HG02759 (cell line): Measurements from ENCODE around the gene TANC1.

Source experiments
- ATAC-seq: cut with Tn5 transposase; IDR thresholded peaks from one replicate; pipeline ENCODE4 v1.9.1; 2021; ENCODE audit warnings: mild to moderate bottlenecking, moderate library complexity; ENCODE audit not compliant: unreplicated experiment

Gene TANC1

DNA sequence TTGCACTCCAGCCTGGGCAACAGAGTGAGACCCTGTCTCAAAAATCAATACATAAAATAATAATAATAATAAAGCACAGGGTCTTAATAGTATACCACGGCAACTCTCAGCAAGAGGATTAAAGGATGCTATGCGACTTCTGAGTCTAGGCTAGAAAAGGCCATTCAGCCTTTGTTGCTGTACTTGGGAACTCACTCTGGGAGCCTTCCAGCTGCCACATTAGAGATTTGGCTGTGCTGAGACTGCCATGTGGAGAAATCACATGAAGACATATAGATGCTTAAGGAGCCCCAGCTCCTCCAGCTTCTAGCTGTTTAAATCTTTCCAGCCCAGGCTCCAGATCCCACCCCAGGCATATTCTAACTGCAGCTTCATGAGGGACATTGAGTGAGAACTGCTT, 8.2 kb upstream of the TANC1 start:
- no peak for ATAC-seq

DNA sequence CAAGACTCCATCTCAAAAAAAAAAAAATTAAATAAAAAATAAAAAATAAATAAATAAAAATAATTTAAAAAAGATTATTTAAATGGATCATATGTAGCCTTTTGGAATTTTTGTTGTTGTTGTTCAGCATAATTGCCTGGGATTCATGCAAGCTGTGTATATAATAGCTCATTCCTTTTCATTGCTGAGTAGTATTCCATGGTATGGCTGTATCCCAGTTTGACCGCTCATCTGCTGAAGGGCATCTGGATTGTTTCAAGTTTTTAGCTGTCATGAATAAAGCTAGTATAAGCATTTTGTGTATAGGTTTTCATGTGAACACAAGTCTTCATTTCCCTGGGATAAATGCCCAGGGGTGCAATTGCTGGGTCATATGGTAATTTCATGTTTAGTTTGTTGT, 6.4 kb upstream of the TANC1 start:
- no peak for ATAC-seq

DNA sequence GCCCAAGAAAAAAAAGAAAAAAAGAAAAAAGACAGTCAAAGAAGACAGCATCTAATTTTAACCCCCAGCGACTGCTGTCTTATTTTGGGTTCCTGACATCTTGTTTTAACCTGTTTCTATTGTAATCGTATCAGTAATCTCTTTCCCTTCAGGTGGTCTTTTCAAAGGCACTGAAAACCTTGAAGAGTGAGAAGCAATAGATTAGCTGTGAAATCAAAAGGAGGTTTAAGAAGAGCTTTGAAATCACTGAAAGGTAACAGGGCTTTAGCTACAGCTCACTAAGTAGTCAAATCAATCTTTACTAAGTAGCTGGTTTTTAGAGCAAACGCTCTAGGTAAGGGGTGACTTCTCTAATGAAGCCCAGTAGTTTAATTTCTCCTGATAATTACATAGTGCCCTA, 5.4 kb upstream of the TANC1 start:
- ATAC-seq: no peak

DNA sequence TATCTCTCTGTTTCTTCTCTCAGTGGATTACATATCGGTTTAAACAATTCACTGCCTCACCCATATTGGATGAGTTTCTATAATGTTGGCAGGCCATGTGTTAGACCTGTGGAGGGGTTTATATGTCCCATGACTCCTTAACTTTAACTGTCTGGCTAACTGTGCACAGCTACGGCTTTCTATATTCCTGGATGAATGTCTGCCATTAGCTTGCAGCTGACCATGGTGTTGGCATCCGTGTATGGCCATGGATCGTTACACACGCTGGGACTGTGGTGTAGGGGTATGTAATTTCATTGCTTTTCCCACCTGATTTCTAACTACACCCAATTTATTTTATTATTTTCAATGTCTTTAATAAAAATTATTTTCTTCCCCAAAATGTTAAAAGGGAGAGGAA, 3.3 kb upstream of the TANC1 start:
- no peak for ATAC-seq

DNA sequence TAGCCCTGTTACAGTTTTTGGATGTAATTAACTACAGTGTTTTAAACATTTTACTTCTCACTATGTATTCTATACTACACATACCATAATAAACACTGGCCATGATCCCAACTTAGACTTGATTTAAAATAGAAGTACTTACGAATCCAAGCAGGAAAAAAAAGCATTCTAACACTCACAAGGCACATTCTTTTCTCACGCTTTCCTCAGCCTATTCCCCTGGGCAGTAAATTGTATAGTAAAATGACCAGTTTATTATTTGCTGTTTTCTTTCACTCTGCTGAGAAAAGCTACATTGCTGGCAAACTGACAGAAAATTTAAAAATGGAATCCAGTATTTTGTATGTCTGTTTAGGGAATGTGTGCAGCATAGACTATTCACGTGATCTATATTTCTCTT, 2.8 kb upstream of the TANC1 start:
- ATAC-seq: no peak

DNA sequence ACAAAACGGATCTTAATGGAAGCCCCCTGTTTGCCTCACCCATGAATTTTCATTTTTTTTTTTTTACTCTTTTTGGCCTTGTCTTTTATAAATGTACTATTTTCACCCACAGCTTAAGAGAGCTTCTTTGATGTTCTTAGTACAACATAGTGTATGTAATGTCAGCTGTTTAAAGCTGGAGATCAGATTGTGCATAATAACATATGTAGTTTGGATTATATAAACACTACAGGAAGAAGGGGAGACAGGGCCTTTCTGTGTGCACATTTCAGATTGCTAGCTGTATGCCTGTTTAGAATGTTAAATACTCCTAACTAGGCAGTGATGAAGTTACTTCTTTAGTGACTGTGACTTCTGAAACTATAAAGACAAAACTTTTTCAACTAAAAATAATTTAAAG, 2.1 kb upstream of the TANC1 start:
- ATAC-seq: no peak

DNA sequence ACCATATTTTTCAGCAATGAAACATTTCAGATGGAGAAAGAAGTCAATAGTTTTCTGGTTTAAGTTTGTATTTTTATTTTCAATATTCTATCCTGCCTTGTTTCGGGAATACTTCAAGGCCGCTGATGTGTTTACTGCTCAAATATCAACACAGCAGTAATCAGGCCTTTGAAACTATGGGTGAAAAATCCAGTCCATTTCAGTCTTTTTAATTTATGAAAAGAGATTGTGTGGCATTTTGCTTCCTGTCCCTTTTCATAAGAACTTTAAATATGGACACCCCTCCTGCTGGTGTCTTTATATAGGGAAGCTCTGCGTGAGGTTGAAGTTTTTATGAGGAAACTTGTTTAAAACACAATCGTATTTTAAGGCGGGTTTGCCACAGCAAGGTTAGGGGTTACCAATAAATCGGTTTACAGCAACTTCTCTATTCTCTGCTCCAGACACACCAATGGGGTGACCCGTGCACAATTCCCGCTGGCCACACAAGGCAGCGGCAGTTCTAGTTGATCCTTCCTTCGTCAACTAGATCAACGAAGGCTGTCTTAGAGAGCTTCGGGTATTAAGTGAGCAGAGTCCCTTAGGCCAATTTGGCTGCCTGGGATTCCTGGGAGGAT, 1.2 kb upstream of the TANC1 start:
- ATAC-seq: no peak

DNA sequence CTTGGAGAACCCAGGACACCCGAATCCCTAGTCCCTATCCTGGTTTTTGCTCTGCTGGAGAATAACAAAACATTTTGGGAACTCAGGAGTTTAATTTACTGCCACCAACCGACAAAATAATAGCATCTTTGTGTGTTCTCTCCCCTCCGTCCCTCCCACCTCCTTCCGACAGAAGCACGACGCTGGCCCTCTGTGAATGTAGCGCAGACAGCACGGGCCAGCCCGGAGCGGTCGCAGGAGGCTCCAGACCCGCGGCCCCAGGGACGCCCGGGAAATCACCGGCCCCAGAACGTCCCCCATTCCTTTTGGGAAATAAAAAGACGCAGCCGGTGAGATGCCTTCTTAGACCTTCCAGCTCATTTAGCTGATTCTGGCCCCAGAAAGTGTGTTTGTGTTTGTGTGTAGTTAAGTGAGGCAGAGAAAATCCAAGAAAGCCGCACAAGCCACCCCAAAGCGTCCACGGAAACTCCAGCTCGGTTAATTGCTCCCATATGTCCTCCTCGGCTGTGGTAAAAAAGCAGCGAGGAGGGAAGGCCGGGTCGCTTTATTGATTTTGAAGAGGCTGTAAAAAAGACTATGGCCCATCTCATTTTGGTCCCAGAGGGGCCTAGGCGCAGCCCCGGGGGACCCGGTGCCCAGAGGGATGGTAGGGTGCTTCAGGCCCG, 577 bp upstream of the TANC1 start:
- no peak for ATAC-seq

DNA sequence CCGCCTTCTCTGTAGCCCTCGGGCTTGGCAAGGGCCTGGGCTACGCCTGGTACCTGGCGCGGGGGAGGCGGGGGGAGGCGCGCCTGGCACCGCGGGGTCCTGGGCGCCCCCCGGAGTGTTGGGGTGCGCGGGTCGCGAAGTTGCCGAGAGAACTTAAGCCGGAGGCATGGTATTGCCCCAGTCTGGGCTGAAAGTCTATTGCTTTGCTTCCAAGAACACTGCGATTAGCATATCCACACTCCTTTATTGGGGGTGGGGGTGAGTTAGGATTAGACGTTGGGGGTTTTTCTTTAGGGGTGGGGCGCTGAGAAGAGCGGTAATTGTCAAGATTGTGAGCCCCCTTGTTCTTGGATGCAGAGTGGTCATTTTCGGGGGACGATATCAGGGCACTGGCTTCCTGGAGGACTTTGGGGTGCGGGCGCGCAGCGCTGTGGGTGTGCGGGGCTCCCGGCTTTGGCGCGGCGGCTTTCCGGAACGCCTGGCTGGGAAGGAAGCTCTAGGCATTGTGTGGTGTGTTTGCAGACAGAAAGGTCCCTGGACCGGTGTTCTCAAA, 798 bp downstream of the TANC1 start:
- ATAC-seq: peak; percentile 1

DNA sequence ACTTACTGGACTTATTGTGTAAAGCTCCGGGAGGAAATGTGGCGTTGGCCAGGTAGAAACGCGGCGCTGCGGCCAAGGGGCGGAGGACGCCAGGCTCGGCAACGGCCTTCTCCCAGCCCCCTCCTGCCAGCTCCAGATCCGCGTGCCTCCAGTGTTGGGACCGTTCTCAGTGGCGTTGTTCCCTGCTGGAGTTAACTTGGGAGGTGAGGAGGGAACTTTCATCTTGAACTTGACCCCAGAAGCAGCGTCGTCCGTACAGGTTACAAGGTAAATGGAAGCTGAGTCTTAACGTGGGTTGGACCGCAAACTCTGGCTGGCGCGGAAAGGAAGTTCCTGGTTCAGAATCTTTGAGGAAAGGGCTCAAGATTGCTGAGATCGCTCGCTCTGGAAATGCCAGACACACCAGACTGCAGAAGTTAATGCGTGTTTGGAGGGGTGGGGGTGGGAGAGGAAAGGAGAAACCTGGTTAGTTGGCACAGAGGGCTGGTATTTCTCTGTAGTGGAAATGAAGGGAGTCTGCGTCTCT, 1.3 kb downstream of the TANC1 start:
- no peak for ATAC-seq

DNA sequence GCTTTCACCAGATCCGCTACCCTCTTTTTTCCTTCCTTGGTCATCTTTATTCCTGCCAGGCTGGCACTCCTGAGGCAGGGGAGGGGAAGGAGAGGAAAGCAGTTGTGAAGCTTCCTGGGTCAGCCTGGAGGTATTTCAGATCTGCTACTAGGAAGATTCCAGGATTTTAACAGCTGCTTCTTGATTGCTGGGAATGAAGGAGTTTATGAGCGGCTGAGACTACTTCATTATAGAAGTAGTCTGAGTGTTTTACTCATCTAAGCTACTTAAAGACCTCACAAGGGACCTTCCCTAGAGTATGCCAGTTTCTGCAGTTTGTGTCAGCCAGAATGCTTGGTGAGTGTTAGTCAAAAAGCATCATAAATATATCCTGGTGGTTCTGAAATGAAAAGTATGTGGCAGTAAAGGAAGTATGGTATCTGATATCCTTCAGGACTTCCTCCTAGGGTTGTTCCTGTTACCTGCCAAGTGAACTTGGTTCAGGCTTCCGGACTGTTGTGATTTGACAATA, 1.9 kb downstream of the TANC1 start:
- no peak for ATAC-seq

DNA sequence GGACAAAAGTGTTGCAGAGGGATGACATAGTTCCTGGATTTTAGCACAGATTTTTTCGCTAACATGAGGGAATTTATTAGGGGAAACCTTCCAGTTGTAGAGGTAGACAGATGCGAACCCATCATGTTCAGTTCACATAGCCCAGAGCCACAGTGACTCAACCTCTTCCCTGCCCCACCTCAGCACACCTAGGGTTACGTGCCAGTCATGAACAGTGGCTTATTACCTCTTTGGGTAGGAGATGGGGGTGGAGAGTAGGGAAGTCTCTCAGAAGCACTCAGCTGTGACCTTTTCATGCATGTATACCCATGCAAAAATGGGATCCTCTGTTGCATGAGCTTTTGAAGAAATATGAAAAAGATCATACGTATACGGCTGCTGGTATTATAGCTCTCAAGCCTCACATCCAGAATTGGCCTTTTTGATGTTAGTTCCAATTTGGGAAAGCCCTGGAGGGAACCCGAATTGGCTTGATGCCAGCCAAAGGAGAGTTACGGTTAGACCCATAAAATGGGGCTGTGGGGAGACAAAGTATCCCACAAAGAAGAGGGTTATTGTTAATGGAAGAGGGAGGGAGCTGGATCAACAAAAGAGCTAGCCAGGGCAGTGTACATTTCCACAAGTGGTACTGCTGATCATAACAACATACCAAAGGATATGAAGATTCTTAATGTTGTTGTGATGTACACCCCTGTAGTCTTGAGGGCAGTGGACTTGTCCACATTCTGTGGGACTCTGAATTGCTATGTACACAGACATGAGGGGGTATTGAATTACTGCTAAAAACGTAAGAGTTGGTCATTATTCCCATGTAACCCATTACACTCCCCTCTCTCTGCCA, 4.9 kb downstream of the TANC1 start:
- ATAC-seq: no peak

DNA sequence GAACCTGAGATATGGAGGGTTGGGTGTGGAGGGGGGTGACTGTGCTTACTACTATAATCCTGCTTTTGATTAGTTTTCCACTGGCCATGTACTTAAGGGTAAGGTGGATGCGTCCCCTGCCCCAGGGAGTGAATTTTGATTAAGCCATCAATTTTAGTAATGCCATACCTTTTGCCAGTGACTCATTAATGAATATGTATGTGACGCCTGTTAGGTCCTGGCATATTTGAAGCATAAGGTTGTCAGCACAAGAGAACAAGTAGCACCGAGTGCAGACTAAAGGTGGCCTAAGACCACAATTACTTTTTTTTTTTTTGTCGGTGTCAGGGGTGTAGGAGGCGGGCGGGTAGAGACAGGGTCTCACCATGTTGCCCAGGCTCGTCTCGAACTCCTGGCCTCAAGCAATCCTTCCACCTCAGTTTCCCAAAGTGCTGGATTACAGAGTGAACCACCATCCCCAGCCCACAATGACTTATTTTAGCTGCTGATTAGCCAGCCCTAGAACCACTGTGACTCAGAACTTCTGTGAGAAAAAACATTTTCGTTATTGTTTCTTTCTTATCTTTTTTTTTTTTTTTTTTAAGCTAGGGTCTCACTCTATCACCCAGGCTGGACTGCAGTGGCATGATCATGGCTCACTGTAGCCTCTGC, 7.0 kb downstream of the TANC1 start:
- no peak for ATAC-seq

DNA sequence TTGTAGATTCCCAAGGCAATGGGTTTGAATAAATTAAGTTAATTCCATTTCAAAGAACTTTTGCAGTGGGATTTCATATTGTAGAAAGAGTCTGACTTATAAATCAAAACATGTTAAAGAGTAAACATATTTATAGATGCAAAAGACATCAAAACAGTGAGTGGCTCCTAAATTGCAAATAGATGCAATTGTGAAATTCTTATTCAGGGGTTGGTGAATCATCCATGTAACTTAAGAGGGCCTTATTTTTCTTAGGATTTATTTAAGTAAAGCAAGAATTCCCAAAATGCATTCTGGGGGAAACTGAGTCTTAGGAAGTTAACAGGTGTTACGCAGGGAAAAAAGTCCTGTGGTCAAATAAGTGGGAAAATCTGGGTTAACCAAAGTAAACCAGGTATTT, 11.3 kb downstream of the TANC1 start:
- ATAC-seq: no peak

DNA sequence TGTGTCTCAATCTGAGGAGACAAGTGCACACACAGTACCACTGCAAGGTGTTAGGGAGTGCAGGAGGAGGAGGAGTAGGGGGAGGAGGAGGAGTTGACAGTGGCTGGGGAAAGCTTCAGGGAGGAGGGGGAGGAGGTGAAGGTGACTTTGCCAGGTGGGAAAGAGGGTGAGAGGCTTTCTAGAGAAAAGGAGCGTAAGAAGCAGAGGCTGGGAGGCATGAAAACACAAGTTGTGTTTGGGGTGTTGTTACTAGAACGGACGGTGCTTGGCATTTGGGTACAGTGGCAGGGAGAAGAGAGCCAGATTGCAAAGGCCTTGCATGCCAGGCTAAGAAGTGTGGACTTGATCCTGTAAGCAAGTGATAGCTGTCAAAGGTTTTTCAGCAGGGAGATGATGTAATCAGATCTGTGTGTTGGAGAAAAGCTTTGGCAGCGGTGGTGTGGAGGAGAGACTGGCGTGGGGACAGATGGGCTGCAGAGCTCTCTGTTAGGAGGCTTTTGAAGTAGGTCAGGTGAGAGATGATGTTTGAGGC, 16.2 kb downstream of the TANC1 start:
- no peak for ATAC-seq

DNA sequence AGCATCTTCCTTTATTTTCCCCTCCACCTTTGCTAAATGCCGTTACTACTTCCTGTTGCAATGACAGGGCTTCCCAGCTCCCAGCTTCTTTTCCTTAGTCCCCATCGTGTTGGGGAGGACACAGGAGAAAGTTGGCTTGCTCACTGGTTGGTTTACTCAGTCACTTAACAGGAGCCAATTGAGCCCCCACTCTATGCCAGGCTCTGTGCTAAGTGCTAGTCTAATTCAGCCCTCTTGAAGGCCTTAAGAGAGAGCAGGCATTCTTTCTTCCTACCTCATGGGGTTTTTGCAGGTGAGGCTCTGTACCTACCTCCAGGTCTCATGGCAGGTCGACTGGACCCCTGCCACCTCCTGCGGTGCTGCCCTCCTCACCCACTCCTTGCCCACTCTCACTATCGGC, 20.1 kb downstream of the TANC1 start:
- no peak for ATAC-seq

DNA sequence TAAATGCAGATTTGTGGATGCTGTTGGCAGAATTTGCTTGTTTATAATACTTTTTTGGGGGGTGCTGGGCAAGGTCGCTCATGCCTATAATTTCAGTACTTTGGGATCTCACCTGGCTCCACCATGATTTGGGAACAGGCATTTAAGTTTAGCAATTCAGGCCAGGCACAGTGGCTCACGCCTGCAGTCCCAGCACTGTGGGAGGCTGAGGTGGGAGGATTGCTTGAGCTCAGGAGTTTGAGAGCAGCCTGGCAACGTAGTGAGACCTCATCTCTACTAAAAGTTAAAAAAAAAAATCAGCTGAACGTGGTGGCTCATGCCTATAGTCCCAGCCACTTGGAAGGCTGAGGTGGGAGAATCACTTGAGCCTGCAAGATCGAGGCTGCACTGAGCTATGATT, 20.7 kb downstream of the TANC1 start:
- no peak for ATAC-seq

DNA sequence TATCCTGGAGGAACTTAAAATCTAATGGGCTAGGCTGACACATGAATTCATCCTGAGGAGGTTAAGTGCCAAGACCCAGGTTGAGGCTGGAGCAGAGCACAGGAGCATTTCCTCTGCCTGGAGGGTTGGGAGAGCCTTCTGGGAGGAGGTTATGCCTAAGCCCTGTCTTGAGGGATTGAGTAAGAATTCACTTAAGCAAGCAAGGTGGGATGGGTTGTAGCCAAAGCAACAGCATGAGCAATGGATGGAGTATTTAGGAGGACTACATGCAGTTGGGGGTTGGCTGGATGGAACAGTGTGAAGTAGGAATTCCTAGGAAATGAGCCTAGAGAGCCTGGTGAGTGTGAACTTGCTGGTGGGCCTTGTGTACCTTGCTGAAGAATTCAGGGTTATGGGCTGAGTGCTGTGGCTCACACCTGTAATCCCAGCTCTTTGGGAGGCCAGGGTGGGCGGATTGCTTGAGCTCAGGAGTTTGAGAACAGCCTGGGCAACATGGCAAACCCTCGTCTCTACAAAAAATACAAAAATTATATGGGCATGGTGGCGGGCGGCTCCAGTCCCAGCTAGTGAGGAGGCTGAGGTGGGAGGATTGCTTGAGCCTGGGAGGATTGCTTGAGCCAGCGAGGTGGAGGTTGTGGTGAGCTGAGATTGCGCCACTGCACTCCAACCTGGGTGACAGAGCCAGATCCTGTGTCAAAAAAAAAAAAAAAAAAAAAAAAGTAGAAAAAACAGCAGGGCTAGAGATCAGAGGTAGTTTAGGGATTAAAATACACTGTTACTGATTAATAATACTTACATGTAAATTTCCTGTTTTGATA, 22.2 kb downstream of the TANC1 start:
- no peak for ATAC-seq

DNA sequence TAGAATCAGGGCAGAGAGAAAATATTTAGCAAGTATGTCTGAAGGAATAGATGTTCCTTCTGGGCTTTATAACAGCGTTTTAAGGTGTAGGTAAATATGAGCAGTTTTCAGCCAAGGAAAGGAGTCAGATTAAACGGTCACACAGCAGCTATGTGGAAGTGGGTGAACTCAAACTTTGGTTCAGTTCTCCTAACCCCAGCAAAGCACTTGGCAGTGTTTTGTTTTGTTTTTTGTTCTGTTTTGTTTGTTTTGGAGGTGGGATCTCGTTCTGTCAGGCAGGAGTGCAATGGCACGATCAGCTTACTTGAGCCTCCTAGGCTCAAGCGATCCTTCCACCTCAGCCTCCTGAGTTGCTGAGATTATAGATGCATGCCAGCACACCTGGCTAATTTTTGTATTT, 24.6 kb downstream of the TANC1 start:
- no peak for ATAC-seq
